HG03575 (cell line): Measurements from ENCODE around the gene SLC2A13.

Source experiments
- ATAC-seq: cut with Tn5 transposase; IDR thresholded peaks from one replicate; pipeline ENCODE4 v1.9.1; 2021; ENCODE audit not compliant: unreplicated experiment, insufficient number of reproducible peaks, low FRiP score; ENCODE audit errors: extremely low read depth

Gene SLC2A13

DNA sequence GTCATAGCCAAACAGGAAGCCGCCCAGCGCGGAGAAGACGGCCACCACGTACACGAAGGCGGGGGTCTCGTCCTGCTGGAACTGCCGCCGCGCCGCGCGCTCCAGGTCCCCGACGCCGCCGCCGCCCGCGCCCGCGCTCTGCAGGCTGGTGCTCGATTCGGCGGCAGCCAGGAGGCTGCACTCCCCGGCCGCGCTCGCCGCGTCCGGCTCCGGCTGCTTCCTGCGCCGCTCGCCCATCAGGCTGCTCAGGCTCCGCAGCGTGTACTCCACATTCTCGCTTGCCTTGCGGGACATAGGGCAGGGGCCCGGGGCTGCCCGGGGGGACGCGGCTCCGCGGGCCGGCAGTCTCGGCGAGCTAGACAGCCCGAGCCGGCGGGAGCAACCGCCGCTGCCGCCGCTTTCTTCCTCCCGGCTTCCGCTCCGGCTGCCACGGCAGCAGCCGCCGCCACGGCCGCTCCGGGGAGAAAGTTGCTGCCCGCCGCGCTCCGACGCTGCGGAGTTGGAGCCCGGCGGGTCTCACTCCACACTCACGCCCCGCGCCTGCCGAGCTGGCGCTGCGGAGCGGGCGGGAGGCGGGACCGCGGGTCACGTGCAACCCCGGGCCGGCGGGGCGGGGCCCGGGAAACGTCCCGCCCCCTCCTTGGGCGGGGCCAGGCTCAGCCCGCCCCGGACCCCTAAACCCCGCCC, at the start of gene SLC2A13:
SLC2A13 (minus strand) TSS at position 567 of the 687 bp plus-strand sequence; CDS start at position 294, 273 bp downstream.
- peak; percentile 54 for ATAC-seq

DNA sequence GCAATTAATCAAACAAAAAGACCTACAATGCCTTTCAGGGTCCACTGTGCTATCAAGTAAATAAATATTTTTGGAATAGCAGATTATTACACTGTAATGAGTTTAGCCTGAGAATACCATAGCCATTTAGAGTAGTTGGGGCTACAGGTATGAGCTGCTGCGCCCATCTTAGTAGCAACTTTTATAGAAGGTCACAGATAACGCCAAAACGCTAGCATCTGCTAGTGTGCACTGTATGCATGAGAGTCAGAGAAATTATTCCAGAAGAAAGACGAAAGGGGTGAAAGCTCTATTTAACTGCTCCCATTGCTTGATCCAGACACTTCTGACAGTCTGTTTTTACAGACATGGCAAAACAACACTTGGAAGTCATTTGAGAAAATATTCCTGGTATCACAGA, 48.5 kb upstream of the SLC2A13 start:
- ATAC-seq: no peak

DNA sequence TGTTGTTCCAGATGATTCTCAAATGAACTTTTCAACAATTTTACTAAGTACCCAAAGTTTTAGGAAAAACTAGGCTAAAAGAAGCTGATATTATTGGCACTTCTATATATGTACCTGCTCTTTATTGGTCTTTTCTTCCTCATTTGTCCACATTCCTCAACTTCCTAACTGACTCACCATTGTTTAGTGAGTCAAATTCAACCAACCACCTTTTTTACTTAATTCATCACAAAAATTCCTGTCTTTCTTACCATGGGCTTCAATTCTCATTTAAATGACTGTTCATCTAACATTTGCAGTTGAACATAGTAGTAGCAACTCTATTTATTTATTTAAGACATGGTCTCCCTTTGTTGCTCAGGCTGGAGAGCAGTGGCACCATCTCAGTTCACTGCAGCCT, 47.6 kb upstream of the SLC2A13 start:
- ATAC-seq: no peak

DNA sequence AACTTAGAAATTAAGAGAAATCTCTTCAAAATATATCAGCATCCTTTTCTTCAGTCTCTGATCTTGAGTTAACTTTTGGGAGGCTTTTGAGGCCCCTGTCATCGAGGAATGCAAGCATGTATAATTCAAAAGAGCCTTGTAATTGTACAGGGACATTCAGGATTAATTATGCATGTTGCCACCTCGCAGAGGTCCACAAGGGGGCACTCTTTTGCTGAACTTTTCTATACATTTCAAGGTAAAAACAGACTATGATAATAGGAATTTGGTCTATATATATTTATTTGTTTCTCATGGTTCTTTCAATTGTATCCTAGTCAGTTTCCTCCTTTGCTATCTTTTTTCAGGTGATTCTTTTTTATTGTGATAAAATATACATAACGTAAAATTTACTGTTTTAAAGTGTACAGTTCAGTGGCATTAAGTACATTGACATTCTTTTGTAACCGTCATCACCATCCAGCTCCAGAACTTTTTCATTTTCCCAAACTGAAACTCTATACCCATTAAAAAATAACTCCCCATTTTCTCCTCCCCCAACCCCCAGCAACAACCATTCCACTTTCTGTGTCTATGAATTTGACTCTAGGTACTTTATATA, 47.0 kb upstream of the SLC2A13 start:
- no peak for ATAC-seq

DNA sequence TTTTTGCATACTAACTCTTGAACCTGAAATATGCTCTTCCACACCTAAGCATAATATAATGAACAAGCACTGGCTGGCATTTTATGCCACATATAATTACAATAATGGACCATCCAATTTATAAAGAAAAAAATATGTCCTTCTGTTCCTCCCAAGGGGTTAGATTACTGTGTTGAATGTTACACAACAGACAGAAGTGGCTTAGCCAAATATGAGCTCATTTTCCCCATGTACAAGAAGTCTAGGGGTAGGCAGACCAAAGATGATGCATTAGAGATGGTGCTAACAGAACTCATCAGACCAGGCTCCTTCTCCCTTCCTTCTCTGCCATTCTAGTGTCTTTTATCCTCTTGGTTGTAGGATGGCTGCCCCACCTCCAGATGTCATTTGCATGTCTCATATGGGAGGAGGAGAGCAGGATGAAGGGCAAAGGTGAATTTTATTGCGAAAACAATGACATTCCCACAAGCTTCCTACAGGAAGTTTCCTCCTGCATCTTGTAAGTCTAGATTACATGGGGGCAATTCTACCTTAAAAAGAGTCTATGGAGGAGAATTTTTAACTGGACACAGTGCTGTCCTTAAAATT, 43.9 kb upstream of the SLC2A13 start:
- ATAC-seq: no peak

DNA sequence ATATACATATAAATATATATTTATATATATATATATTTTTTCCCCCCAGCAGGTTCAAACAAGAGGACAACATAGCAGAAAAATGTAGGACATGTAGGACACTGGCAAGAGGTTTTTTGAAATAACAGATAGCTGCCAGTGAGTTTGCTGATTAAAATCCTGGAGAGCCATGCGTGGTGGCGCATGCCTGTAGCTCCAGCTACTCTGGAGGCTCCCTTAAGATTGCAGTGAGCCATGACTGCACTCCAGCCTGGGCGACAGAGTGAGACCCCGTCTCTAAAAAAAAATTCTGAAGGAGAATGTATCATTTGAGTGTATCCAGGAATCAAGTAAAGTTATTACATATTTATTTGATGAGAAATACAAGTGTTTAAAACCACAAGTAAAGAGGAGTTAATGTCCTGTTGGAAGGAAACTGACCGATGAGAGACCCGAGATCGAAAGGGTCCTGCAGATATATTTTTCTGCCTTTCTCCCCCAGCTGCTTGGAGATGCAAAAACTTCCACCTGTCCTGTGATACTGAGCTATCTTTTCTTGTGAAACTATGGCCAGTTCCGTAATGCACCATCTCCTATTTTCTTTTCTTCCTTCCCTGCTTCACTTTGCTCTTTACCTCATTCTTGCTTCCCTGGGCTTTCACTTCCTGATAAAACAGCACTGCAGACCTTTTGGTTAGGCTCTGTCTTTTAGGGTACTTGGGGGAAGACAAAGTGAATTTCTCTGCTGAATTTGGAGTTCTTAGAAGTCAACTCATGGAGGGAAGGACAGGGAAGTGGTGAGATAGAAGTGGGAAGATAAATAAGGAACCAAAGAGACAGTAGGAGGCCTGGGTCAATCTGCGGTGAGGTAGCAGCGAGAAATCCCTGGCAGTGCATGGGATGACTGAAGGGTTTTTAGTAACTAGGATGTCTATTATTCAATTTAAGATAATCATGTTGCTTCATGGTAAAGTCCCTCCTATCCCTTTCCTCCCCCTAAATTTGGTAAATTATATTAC, 41.2 kb upstream of the SLC2A13 start:
- no peak for ATAC-seq

DNA sequence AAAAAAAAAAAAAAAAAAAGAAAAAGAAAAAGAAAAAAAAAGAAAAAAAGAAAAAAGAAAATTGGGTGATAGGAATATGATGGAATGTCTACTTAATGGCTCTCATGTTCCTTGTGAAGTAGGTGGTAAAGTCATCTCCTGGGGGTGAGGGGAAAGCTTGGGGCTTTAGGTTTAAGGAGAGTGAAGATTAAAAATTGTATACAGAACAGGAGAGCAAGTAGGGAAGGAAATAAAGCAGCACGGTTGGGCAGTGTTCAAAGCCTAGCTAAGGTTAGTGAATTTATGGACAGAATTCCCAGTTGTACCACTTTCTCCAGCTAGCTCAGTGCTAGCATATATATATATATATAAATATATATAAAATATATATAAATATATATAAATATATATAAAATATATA, 40.0 kb upstream of the SLC2A13 start:
- no peak for ATAC-seq

DNA sequence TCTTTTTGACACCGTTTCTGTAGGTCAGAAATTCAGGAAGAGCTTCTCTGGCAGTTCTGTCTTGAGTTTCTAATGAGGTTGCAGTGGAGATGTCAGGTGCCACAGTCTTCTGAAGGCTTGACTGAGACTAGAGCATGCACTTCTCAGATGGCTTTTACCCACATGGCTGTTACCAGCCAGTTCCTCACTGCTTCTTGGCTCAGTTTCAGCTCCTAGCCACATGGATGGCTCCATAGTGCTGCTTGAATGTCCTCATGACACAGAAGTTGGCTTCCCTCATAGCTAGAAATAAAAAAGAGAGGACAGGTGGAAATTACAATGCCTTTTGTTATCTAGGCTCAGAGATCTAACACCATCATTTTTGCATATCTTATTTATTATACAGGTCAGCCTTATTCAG, 38.1 kb upstream of the SLC2A13 start:
- no peak for ATAC-seq

DNA sequence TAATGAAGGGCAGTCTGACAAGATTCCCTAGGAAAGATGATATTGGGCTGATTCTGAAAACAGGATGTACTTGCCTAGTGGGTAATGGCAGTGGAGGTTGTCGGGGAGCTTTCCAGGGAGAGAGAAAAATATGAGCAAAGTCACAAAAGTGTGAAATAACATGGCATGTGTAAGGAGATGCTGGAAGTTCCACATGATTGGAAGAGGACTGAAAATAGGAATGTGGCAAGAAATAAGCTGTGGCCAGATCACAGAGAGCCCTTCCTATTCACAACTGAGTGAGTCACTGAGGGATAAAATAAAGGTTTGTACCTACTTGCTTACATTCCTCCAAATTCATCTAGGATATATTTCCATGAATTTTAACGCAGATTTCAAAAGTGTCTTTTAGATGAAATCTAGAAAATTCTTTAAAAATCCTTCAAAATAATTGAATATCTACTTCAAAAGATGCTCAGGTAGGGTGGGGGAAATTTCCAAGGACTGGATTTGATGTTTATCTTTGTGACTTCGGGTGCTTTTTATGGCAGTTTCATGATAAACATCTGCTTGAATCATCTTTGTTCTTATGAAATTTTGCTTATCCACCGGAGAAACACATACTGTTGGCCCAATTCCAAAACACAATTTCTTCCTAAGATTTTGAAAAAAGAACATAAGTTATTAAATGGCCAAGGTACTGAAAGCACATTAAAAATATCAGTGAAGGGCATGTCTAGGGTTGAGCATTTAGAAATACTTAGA, 36.3 kb upstream of the SLC2A13 start:
- no peak for ATAC-seq

DNA sequence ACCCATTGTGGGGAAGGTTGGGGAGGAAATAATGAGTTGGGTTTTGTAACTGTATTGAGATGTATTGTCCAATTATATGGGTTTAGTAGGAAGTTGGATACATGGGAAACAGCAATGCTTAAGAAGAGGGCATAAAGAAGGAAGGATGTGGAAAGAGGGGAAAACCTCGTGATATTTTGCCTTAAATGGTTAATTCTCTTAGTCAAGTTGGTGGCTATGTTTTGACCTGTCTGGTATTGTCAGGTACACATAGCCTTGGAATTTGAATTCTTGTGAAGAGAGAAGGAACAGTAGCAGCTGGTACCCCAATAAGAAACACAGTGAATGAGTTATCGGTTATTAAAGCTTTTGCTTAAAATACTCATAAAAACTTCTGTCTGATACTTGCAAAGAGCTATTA, 32.6 kb upstream of the SLC2A13 start:
- no peak for ATAC-seq

DNA sequence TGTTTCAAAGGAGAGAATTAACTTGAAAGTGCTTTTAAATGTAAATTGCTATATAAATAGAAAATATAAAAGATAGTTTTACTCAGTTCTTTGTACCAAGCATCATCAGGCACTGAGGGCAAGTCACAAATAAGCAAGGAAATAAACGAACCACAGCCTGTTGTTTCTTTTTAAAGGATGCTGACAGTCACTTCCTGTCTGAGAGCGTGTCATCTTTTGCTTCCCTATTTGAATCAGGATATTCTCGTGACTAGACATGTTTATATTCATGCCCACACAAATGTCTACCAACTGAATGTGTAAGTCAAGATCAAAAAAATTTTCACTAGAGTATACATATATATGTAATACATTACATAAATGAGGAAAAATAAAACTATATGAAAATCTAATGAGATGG, 31.4 kb upstream of the SLC2A13 start:
- peak; percentile 53 for ATAC-seq

DNA sequence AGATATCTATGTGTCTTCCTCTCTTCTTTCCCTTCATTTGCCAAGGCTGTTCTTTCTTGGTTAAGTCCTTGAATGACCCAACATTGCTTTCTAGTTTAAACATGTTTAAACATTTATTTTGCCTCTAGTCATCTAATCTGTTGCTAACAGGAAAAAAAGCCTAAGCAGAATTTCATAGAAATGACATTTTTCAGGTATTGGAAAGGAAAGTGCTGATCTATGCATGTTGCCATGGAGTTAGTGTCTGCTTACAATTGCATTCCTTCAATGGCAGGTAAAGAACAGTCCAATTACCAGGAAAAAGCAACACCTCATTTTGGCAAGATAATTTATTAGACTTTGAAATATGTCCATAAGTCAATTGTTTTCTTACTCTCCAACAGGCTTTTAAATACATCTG, 21.5 kb upstream of the SLC2A13 start:
- ATAC-seq: no peak

DNA sequence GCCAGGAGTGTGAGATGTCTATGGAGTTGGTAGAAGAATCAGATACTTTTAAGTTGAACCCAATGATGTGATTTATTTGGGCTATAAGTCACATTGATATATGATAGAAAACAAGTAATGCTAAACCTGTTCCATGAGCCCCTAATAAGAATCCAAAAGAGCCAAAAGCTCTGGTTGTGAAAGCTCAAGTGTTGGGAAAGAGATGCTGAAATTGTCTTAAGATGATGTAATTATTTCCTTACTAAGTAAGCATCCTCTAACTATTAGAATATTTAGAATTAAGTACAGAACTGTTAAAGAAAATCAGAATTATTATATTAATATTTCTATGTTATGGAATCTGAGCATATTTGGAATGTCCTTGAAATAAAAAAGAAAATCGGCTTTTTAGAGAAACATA, 17.6 kb upstream of the SLC2A13 start:
- no peak for ATAC-seq

DNA sequence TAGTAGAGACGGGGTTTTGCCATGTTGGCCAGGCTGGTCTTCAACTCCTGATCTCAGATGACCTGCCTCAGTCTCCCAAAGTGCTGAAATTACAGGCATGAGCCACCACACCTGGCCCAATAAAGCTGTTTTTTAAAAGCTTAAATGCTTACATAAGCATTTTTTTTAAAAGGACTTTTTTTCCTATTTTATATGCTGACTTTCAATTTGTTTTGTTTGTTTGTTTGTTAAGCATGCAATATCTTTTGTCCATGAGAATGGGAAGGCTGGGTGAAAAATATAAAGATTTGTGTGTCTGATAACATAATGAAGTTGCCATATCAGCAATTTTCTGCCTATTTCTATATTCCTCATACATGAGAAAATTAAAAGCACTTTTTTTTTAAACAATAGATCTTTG, 17.0 kb upstream of the SLC2A13 start:
- ATAC-seq: no peak

DNA sequence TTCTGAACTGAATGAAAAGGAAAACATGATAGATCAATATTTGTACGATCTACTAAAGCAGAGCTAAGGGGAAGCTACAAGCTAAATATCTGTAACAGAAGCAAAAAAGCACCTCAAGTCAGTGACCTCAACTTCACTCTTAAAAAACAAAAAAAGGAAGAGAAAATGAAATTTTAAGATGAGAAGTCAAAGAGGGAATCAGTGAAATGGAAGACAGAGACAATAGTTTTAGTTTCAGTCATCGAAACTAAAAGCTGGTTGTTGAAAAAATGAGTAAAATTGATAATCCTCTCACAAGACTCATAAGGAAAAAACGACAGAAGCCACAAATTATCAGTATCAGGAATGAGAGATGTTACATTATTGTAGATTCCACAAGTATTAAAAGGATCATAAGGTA, 11.9 kb upstream of the SLC2A13 start:
- peak; percentile 95 for ATAC-seq

DNA sequence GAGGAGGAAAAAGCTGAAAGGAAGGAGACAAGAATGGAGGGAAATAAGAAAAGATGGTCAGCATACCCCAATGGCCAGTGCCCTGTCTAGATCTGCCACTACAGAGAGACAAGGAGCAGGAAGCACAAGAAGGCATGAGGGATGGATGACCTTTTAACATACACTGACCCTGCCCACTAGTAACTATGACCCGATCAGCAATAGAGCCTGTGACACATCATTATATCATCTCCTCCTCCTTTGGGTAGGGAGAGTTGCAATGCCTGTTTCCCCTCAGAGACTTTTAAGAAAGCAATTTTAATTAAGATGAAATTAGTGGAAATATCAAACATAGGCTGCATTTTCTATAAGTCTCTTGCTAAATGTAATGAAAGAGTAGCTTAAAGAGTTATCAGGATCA, 4.7 kb upstream of the SLC2A13 start:
- no peak for ATAC-seq

DNA sequence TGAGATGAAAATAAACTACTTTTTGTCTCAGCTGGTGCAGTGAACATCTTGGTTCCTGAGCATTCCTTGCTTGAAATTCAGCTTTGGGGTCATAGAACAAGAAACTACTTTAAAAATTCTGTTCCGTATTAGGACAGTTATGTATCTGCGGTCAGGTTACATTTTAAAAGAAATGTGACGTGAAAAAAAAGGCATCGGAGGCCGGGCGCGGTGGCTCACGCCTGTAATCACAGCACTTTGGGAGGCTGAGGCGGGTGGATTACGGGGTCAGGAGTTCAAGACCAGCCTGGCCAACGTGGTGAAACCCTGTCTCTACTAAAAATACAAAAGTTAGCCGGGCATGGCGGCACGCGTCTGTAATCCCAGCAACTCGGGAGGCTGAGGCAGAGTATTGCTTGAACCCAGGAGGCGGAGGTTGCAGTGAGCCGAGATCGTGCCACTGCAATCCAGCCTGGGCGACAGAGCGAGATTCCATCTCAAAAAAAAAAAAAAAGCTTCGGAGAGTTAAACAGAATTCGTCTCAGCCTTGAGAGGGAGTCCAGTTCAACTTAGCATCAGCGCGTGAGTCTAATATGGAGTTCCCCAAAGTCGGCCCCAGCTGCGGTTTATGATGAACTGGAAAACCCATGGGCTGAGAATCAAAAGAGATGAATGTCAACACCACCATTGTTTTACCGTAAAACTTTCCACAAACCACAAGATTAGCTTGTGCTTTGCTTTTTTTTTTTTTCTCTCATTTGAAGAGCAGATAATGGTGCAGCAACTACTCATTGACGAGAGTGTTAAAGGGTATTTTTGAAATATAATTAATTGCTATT, 2.1 kb upstream of the SLC2A13 start:
- ATAC-seq: no peak
